Measurements from ENCODE around the gene REPS2.

Gene REPS2

DNA sequence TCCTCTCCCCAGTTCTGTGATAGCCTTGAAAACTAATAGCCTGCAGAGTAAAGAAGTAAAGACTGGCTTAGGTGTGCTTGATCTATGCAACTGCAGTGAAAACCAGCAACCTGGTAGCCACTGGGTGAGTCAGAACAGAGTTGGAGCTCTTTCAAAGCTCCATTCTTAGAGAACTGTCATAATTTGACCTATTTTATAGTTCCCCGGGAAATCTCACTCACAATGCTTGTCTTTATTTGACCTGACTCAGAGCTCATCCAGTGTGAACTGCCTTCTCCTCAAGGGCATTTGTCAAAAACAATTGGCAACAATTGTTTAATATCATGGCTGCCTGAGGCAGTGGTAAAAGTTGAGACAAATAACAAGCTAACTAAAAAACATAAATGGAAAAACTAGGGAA is 215.5 kb downstream of the REPS2 start:
- H3K4me3 Mint-ChIP-seq, result no peak overlapping the region
- DNase-seq (no peak), ATAC-seq (no peak)
- peaks cover 8% of the 10 kb centered on the region for H3K27me3 Mint-ChIP-seq
- no peak overlapping the region for H3K27ac Mint-ChIP-seq
- peaks cover 12 to 21% of the 10 kb centered on the region in 2 donors for H3K9me3 Mint-ChIP-seq
- H3K4me1 Mint-ChIP-seq, result no peaks in the 10 kb centered on the region

GRCh38 chrX:17164079-17164478 is 217.6 kb downstream of the REPS2 start:
- no peak for ATAC-seq

DNA sequence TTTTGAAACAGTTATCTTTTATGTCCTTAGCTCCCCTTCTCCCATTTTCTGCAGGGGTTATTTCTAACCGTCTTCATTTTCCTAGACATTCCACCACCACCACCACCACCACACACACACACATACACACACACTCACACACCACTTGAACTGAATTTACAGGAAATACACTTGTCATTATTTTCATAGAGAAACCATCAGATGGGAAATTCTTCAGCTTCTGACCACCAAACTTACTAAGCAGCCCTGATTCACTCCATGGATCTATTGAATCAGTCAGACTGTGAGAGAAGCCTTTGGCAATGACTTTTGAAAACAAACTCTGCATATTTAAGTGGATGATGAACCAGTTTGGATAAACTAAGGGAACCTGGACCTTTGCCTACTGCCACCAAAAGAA is 218.5 kb downstream of the REPS2 start:
- DNase-seq (no peak), ATAC-seq (no peak)
- no peaks in the 10 kb centered on the region for H3K4me1 Mint-ChIP-seq
- peaks cover 12 to 28% of the 10 kb centered on the region in 2 donors for H3K9me3 Mint-ChIP-seq
- H3K27ac Mint-ChIP-seq, result no peak overlapping the region
- no peak overlapping the region for H3K4me3 Mint-ChIP-seq
- peaks cover 8% of the 10 kb centered on the region for H3K27me3 Mint-ChIP-seq

More at GRCh38 chrX:17164079-17164478, 217.6 kb downstream of the REPS2 start:
- Mint-ChIP-seq H3K27ac (no peak overlapping the region), H3K4me3 (no peak overlapping the region), H3K9me3 (peaks cover 12 to 25% of the 10 kb centered on the region in 2 donors), H3K4me1 (no peaks in the 10 kb centered on the region), H3K27me3 (peaks cover 8% of the 10 kb centered on the region)
- no peak for DNase-seq

GRCh38 chrX:17167915-17168314 is 221.5 kb downstream of the REPS2 start:
- no peak for ATAC-seq
- Mint-ChIP-seq H3K4me3 (no peak overlapping the region), H3K27me3 (no peaks in the 10 kb centered on the region), H3K4me1 (no peaks in the 10 kb centered on the region), H3K9me3 (peaks cover 0 to 14% of the 10 kb centered on the region in 2 donors), H3K27ac (no peak overlapping the region)
- DNase-seq, result no peak

DNA sequence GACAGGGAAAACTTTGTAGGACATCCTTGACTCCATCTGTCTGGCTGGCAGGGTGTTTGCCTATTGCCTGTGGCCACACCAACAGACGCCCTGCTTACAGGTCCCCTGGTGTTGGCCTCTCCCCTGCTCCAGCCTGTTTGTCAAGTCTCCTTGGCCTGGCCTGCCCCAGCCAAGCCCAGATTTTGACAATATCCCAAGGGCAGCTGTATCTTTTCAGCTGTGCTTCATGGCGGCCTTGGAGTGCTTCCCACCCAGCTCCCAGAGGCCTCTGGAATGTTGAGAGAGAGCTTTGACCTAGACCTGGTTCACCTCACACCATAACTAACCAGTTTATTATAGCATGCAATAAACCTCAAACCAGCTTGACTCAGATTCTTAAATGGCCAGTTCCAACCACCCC is 224.5 kb downstream of the REPS2 start:
- peaks cover 0 to 7% of the 10 kb centered on the region in 2 donors for H3K9me3 Mint-ChIP-seq
- H3K4me3 Mint-ChIP-seq, result no peak overlapping the region
- no peak overlapping the region for H3K27ac Mint-ChIP-seq
- DNase-seq (no peak), ATAC-seq (no peak)
- no peaks in the 10 kb centered on the region for H3K27me3 Mint-ChIP-seq
- H3K4me1 Mint-ChIP-seq, result no peaks in the 10 kb centered on the region

DNA sequence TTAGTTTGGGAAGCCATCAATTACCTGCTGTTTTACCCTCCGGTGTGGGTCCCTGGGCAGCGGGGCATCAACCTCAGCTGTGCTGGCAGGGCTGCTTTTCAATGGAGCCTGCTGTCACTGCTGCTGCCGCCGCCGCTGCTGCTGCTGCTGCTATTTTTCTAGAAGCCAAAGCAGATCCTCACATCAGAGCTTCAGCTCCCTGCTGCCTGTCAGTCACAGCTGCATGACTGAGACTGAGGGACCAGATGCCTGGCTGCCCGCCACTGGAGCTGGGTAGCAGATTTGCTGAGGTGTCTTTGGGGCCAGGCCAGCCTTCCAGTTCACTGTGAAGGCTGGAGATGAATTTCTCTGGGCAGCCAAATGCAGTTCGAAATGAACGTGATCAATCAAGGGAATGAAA is 228.2 kb downstream of the REPS2 start:
- no peaks in the 10 kb centered on the region for H3K4me1 Mint-ChIP-seq
- no peak overlapping the region for H3K27ac Mint-ChIP-seq
- no peaks in the 10 kb centered on the region for H3K27me3 Mint-ChIP-seq
- no peak for ATAC-seq
- H3K4me3 Mint-ChIP-seq, result no peak overlapping the region
- no peaks in the 10 kb centered on the region for H3K9me3 Mint-ChIP-seq
- DNase-seq, result no peak

DNA sequence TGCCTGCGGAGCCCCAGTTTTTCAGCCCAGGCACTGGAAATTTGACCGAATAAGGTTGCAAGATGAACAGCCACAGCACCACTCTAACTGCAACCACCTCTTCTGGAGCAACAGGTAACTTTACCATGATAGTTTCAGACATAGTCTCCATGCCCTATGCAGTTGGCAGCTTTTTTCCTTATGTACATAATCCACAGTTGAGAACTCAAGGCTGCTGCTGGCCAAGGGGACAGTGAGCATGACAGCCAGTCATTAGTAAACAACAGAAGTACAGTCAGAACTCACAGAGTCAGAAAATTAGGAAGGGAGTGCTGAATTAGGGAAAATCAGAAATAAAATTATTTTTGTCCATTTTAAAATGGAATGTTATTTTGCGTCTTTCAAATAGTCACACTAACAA is 235.9 kb downstream of the REPS2 start:
- ATAC-seq (no peak), DNase-seq (no peak)
- H3K27ac Mint-ChIP-seq, result no peak overlapping the region
- H3K27me3 Mint-ChIP-seq, result no peaks in the 10 kb centered on the region
- H3K4me3 Mint-ChIP-seq, result no peak overlapping the region
- no peaks in the 10 kb centered on the region for H3K9me3 Mint-ChIP-seq
- no peaks in the 10 kb centered on the region for H3K4me1 Mint-ChIP-seq

DNA sequence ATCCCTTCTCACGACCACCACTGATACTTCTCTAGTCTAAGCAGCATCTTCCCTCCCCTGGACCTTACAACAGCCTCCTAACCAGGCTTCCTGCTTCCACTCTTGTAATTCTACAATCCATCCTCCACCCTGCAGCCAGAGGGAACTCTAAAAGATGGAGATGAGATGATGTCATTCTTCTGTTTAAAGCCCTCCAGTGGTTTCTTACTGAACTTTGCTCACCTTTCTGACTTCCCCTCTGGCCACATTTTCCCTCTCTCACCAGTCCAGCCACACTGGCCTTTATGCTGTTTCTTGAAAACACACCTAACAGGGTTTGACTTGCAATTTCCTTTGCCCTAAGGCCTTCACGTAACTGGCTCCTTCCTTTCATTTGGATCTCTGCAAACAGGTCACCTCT is 237.1 kb downstream of the REPS2 start:
- ATAC-seq (no peak), DNase-seq (no peak)
- no peak overlapping the region for H3K27ac Mint-ChIP-seq
- no peak overlapping the region for H3K4me3 Mint-ChIP-seq
- H3K4me1 Mint-ChIP-seq, result no peaks in the 10 kb centered on the region
- H3K9me3 Mint-ChIP-seq, result no peaks in the 10 kb centered on the region
- H3K27me3 Mint-ChIP-seq, result no peaks in the 10 kb centered on the region

GRCh38 chrX:17185431-17185830 is 239.0 kb downstream of the REPS2 start:
- no peak overlapping the region for H3K4me3 Mint-ChIP-seq
- no peaks in the 10 kb centered on the region for H3K4me1 Mint-ChIP-seq
- DNase-seq, result no peak
- H3K27ac Mint-ChIP-seq, result no peak overlapping the region
- H3K27me3 Mint-ChIP-seq, result no peaks in the 10 kb centered on the region
- no peak for ATAC-seq
- peaks cover 0 to 6% of the 10 kb centered on the region in 2 donors for H3K9me3 Mint-ChIP-seq

- H3K27ac Mint-ChIP-seq, result no peak overlapping the region
- DNase-seq (no peak), ATAC-seq (no peak)
- H3K4me3 Mint-ChIP-seq, result no peak overlapping the region
- H3K27me3 Mint-ChIP-seq, result no peaks in the 10 kb centered on the region
- H3K9me3 Mint-ChIP-seq, result peaks cover 0 to 6% of the 10 kb centered on the region in 2 donors
- no peaks in the 10 kb centered on the region for H3K4me1 Mint-ChIP-seq
Observed at GRCh38 chrX:17187136-17187756, 240.8 kb downstream of the REPS2 start.

DNA sequence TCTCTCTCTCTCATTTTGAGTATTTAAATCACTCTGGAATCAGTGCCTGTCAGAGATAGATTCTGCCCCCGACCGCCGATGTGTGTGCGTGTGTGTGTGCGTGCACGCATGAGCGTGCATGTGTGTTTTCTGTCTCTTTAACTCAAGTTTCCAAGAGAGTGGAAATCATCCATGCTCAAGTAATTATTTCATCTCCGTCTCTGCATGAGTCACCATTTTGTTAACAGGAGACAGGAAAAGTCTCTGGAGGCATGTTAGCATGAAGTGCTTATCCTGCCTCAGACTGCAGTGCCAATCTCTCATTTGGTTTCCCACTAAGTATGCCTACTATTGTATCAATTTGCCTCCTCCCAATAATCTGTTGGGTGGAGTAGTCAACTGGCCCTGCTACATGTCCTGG is 245.6 kb downstream of the REPS2 start:
- DNase-seq (no peak), ATAC-seq (no peak)
- no peaks in the 10 kb centered on the region for H3K27me3 Mint-ChIP-seq
- peaks cover 6 to 7% of the 10 kb centered on the region in 2 donors for H3K9me3 Mint-ChIP-seq
- no peak overlapping the region for H3K4me3 Mint-ChIP-seq
- no peak overlapping the region for H3K27ac Mint-ChIP-seq
- H3K4me1 Mint-ChIP-seq, result no peaks in the 10 kb centered on the region
